ENCODE data around the gene GSC.

Gene GSC

GRCh38 chr14:94762431-94762830 is 7.5 kb downstream of the GSC start:
- no peak for ATAC-seq
- TF ChIP-seq SNAI2 (CRISPR knock-in tag; IDR thresholded peaks at IDR 0.05) (no peak), ARNTL (CRISPR knock-in tag; IDR thresholded peaks at IDR 0.05; ENCODE audit: borderline replicate concordance, low read depth) (no peak), TSHZ2 (CRISPR knock-in tag; IDR thresholded peaks at IDR 0.05) (no peak), CSDC2 (CRISPR knock-in tag; IDR thresholded peaks at IDR 0.05) (no peak), ZNF70 (CRISPR knock-in tag; IDR thresholded peaks at IDR 0.05) (no peak), GLIS3 (CRISPR knock-in tag; IDR thresholded peaks at IDR 0.05) (no peak), ISL1 (CRISPR knock-in tag; IDR thresholded peaks at IDR 0.05) (no peak), PPARA (CRISPR knock-in tag; IDR thresholded peaks at IDR 0.05; ENCODE audit: borderline replicate concordance) (no peak), TCF4 (CRISPR knock-in tag; IDR thresholded peaks at IDR 0.05; ENCODE audit: borderline replicate concordance) (no peak)

GRCh38 chr14:94761997-94762377 is 7.9 kb downstream of the GSC start:
- TF ChIP-seq SNAI2 (CRISPR knock-in tag; IDR thresholded peaks at IDR 0.05) (no peak), TOX (CRISPR knock-in tag; IDR thresholded peaks at IDR 0.05; ENCODE audit: borderline replicate concordance) (no peak), ZNF8 (CRISPR knock-in tag; IDR thresholded peaks at IDR 0.05) (no peak), ZFP30 (CRISPR knock-in tag; IDR thresholded peaks at IDR 0.05) (no peak), POU6F1 (CRISPR knock-in tag; IDR thresholded peaks at IDR 0.05; ENCODE audit: borderline replicate concordance, low read depth) (no peak), ISL1 (CRISPR knock-in tag; IDR thresholded peaks at IDR 0.05) (no peak), ZFP3 (CRISPR knock-in tag; IDR thresholded peaks at IDR 0.05) (no peak), OSR1 (CRISPR knock-in tag; IDR thresholded peaks at IDR 0.05) (no peak), ARNTL (CRISPR knock-in tag; IDR thresholded peaks at IDR 0.05; ENCODE audit: borderline replicate concordance, low read depth) (no peak), CREB5 (CRISPR knock-in tag; IDR thresholded peaks at IDR 0.05; ENCODE audit: low read depth) (no peak), CSRNP3 (CRISPR knock-in tag; IDR thresholded peaks at IDR 0.05) (no peak), GLIS3 (CRISPR knock-in tag; IDR thresholded peaks at IDR 0.05) (no peak), RARB (CRISPR knock-in tag; IDR thresholded peaks at IDR 0.05) (no peak), CSDC2 (CRISPR knock-in tag; IDR thresholded peaks at IDR 0.05) (no peak), ZNF565 (CRISPR knock-in tag; conservative IDR thresholded peaks at IDR 0.05; ENCODE audit: low read depth) (no peak), ZNF70 (CRISPR knock-in tag; IDR thresholded peaks at IDR 0.05) (no peak), TCF4 (CRISPR knock-in tag; IDR thresholded peaks at IDR 0.05; ENCODE audit: borderline replicate concordance) (no peak)
- no peak for ATAC-seq

- no peak for ATAC-seq
- TF ChIP-seq PATZ1 (CRISPR knock-in tag; IDR thresholded peaks at IDR 0.05; ENCODE audit: borderline replicate concordance), result no peak
- TF ChIP-seq CSRNP3 (CRISPR knock-in tag; IDR thresholded peaks at IDR 0.05), result no peak
- no peak for TF ChIP-seq ZC3H10 (CRISPR knock-in tag; IDR thresholded peaks at IDR 0.05)
- TF ChIP-seq BACH2 (CRISPR knock-in tag; IDR thresholded peaks at IDR 0.05; ENCODE audit: borderline replicate concordance), result no peak
- TF ChIP-seq TSHZ2 (CRISPR knock-in tag; IDR thresholded peaks at IDR 0.05), result no peak
- no peak for TF ChIP-seq RARB (CRISPR knock-in tag; IDR thresholded peaks at IDR 0.05)
- TF ChIP-seq TCF4 (CRISPR knock-in tag; IDR thresholded peaks at IDR 0.05; ENCODE audit: borderline replicate concordance), result no peak
- no peak for TF ChIP-seq ZFP30 (CRISPR knock-in tag; IDR thresholded peaks at IDR 0.05)
Observed at GRCh38 chr14:94761348-94761996, 8.4 kb downstream of the GSC start.

All from SK-N-SH treated with all-trans-retinoic acid at 6 μM for 48 hours (cell line).